ENCODE measurements around the gene ARVCF. TPM values are rescaled to one million over a fixed set of nuclear protein-coding genes. Genes with fewer than 3 reads are reported as not detected.

The ARVCF gene
- total RNA-seq, 4 donors from 2014 or later = 1.5 to 15.3 (median 7.5) TPM

- TF ChIP-seq, protein P1, sequence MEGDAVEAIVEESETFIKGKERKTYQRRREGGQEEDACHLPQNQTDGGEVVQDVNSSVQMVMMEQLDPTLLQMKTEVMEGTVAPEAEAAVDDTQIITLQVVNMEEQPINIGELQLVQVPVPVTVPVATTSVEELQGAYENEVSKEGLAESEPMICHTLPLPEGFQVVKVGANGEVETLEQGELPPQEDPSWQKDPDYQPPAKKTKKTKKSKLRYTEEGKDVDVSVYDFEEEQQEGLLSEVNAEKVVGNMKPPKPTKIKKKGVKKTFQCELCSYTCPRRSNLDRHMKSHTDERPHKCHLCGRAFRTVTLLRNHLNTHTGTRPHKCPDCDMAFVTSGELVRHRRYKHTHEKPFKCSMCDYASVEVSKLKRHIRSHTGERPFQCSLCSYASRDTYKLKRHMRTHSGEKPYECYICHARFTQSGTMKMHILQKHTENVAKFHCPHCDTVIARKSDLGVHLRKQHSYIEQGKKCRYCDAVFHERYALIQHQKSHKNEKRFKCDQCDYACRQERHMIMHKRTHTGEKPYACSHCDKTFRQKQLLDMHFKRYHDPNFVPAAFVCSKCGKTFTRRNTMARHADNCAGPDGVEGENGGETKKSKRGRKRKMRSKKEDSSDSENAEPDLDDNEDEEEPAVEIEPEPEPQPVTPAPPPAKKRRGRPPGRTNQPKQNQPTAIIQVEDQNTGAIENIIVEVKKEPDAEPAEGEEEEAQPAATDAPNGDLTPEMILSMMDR (IDR thresholded peaks at IDR 0.05; ENCODE audit: low read depth) = no peak
Measured at GRCh38 chr22:20015971-20016733, 471 bp downstream of the ARVCF start.

DNA sequence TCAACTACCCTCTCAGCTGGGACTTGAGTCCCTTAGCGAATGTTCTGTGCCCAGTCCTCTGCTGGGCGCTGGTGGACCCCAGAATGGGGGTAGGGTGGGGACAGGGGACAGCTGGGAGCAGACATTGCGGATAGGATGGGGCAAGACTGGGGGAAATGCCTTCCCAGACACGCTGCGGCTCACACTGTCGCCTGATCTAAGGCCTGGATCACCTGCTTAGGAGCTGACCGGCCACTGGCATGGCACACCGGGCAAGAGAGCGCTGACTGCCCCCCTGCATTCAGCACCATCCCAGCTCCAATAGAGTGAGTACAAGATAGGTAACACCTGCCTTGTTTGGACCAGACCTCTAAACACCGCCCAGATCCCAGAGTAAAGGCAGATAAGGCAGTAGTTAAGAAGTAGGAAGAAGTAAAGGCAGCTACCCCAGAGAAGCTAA lies 1.4 kb downstream of the ARVCF start:
- TF ChIP-seq, protein P1 (IDR thresholded peaks at IDR 0.05; ENCODE audit: low read depth) = no peak

DNA sequence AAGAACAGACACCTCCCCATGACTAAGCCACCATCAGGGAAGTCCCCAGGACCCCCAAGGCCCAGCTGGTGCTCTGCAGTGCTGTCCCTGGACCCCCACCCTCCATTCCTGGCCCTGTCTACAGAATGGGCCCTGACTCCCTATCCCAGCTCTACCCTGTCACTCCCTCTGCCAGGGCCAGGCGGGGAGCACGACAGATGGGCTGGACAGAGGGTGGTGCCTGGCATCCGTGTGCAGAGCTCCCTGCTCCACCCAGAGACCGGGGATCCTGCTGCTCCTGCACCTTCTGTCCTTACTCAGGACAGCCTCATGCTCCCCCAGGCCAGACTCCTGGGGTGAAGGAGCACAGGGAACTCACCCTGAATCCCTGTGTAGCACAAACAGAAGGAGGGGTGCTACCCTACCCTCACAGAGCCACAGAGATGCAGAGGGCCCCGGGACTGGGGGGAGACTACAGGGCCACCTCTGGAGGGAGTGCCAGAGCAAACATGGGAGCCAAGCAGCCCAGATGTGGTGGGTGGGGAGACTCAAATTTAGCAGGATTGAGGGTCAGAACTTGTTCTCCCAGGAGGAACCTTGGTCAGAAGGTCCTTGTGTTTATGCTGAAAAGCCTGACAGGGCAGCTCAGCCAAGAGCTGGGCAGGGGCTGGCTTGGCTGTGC lies 2.0 kb downstream of the ARVCF start:
- TF ChIP-seq, protein P1 (IDR thresholded peaks at IDR 0.05; ENCODE audit: low read depth) = no peak

DNA sequence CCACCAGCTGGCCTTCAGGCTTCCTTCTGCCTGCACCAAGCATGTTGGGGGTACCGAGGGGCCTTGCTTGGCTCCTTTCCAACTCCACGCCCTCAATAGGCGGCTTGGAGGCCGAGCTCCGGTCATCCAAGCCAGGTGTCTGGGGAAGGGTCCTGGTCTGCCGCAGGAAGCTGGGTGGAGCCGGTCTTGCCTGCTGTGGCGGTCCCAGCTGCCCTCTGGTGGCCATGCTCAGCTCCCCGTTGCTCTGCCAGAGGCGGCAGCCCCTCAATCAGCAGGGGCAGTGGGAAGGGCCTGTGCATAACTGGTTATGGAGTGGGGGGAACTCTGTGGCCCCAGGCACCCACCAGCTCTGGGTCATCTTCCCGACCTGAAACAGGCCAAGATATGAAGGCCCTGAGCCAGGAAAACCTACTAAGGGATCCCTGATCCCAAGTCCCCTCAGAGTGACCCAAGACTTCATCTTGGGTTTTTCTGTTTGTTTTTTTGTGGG lies 3.2 kb downstream of the ARVCF start:
- TF ChIP-seq, protein P1 (IDR thresholded peaks at IDR 0.05; ENCODE audit: low read depth) = no peak

- TF ChIP-seq, protein P1 (IDR thresholded peaks at IDR 0.05; ENCODE audit: low read depth) = no peak
Measured at GRCh38 chr22:20012741-20013331, 3.8 kb downstream of the ARVCF start.

- TF ChIP-seq, protein P1 (IDR thresholded peaks at IDR 0.05; ENCODE audit: low read depth) = no peak
Measured at GRCh38 chr22:20011993-20012740, 4.5 kb downstream of the ARVCF start.
